C4-2B (cell line): Measurements from ENCODE around the gene SYTL3.

ENCODE experiments used
- ZFX ChIP-seq: fragments of 450-650 bp; IDR thresholded peaks from 2 replicates; pipeline ENCODE4 v1.6.1; 2017
- TF ChIP-seq, protein P1 (sequence below): fragments of 450-650 bp; conservative IDR thresholded peaks from 2 replicates; pipeline ENCODE4 v1.5.1; 2017; ENCODE audit warnings: mild to moderate bottlenecking

DNA sequence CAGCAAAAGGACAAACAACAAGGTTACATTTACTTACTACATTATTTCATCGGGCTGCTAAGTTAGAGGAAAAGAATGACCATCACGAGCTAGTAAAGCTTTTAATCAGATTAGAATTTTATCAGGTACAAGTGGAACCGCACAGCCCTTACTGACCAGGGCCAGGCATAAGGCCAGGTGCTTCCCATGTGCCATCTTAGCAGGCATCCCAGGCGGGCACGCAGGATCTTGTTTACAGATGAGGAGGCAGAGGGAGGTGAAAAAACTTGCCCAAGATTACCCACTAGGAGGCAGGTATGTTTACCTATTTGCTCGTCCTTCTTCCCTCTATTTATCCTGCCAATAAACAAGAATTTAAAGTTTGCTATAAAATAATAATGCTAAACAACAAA is 158.6 kb downstream of the SYTL3 start:
- TF ChIP-seq, protein P1, sequence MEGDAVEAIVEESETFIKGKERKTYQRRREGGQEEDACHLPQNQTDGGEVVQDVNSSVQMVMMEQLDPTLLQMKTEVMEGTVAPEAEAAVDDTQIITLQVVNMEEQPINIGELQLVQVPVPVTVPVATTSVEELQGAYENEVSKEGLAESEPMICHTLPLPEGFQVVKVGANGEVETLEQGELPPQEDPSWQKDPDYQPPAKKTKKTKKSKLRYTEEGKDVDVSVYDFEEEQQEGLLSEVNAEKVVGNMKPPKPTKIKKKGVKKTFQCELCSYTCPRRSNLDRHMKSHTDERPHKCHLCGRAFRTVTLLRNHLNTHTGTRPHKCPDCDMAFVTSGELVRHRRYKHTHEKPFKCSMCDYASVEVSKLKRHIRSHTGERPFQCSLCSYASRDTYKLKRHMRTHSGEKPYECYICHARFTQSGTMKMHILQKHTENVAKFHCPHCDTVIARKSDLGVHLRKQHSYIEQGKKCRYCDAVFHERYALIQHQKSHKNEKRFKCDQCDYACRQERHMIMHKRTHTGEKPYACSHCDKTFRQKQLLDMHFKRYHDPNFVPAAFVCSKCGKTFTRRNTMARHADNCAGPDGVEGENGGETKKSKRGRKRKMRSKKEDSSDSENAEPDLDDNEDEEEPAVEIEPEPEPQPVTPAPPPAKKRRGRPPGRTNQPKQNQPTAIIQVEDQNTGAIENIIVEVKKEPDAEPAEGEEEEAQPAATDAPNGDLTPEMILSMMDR: peak; percentile 24
- TF ChIP-seq ZFX: no peak
